ENCODE measurements around the gene SPN. TPM values are rescaled to one million over a fixed set of nuclear protein-coding genes. Genes with fewer than 3 reads are reported as not detected.

SPN gene
- total and polyA plus RNA-seq, 2 donors (not counting 1 experiment from before 2014, with no cell fraction given): 0.01 TPM; not detected in 1

DNA sequence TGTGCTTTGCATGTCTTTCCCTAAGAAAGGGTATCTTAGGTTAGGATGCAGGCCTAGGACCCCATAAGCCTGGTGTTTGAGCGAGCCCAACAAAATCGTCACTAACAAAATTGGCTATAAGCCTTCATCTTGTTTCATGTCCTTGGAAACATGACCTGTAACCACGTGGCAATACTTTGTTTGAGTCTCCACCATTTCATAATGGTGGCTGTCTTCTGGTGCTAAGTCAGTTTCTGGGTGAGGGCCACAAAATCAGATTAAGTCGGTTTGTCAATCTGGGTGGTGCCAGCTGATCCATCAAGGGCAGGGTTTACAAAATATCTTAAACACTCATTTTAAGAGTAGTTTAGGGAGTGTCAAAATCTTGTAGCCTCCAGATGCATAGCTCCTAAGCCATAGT is 49.8 kb downstream of the SPN start:
- H3K27me3 ChIP-seq (ENCODE audit: control insufficient read depth, insufficient read depth, low read length): peaks cover 4% of the 10 kb centered on the region
- H3K4me1 ChIP-seq (ENCODE audit: control insufficient read depth, extremely low read depth, insufficient read depth, low read length): no peaks in the 10 kb centered on the region
- H3K4me2 ChIP-seq (ENCODE audit: extremely low read depth, insufficient read depth, low read length): no peak overlapping the region
- no peak overlapping the region for H3K27ac ChIP-seq (ENCODE audit: insufficient read depth, low read length)
- TF ChIP-seq, protein P1, sequence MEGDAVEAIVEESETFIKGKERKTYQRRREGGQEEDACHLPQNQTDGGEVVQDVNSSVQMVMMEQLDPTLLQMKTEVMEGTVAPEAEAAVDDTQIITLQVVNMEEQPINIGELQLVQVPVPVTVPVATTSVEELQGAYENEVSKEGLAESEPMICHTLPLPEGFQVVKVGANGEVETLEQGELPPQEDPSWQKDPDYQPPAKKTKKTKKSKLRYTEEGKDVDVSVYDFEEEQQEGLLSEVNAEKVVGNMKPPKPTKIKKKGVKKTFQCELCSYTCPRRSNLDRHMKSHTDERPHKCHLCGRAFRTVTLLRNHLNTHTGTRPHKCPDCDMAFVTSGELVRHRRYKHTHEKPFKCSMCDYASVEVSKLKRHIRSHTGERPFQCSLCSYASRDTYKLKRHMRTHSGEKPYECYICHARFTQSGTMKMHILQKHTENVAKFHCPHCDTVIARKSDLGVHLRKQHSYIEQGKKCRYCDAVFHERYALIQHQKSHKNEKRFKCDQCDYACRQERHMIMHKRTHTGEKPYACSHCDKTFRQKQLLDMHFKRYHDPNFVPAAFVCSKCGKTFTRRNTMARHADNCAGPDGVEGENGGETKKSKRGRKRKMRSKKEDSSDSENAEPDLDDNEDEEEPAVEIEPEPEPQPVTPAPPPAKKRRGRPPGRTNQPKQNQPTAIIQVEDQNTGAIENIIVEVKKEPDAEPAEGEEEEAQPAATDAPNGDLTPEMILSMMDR (conservative IDR thresholded peaks at IDR 0.05 in 1 of 2, IDR thresholded peaks at IDR 0.05 in 1 of 2; ENCODE audit: low read depth in 1 of 2, low read length in 2 of 2): no peak
- TF ChIP-seq EZH2 (IDR thresholded peaks at IDR 0.05; ENCODE audit: low read length, missing control alignments): no peak
- no peak overlapping the region for H2AFZ ChIP-seq (ENCODE audit: low read length)
- no peak overlapping the region for H3K4me3 ChIP-seq (replicated peaks in 1 of 4; ENCODE audit: control extremely low read depth in 1 of 4, insufficient read depth in 1 of 4, low read depth in 3 of 4, low read length in 4 of 4)
- DNase-seq (ENCODE audit: low read depth in 2 of 2): no peak
- H3K79me2 ChIP-seq (ENCODE audit: control insufficient read depth, insufficient read depth, low read length): no peaks in the 10 kb centered on the region
- no peaks in the 10 kb centered on the region for H4K20me1 ChIP-seq (ENCODE audit: control insufficient read depth, extremely low read depth, insufficient read depth, low read length)
- H3K36me3 ChIP-seq (ENCODE audit: control insufficient read depth, insufficient read depth, low read length): no peaks in the 10 kb centered on the region
- no peak overlapping the region for H3K9ac ChIP-seq (ENCODE audit: insufficient read depth, low read length)
- no peaks in the 10 kb centered on the region for H3K9me3 ChIP-seq (ENCODE audit: control insufficient read depth, insufficient read depth, low read depth, low read length)

DNA sequence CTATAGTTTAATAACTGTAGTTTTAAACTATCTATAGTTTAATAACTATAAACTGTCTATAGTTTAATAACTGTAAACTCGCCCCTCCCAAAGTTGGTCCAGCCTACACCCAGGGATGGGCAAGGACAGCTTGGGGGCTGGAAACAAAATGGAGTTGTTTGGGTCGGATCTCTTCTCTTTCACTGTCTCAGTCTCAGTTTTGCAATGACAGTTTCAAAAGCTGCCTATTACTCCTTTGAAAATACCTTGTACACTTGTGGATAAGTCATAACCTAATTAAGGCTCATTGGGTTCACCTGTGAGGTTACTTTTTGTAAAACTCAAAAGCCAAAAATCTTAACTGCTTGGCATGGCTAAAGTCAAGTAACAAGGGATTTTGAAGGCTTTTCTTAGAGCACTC is 51.3 kb downstream of the SPN start:
- H2AFZ ChIP-seq (ENCODE audit: low read length): no peak overlapping the region
- H3K4me3 ChIP-seq (replicated peaks in 1 of 4; ENCODE audit: control extremely low read depth in 1 of 4, insufficient read depth in 1 of 4, low read depth in 3 of 4, low read length in 4 of 4): no peak overlapping the region
- no peaks in the 10 kb centered on the region for H3K36me3 ChIP-seq (ENCODE audit: control insufficient read depth, insufficient read depth, low read length)
- H3K4me1 ChIP-seq (ENCODE audit: control insufficient read depth, extremely low read depth, insufficient read depth, low read length): no peaks in the 10 kb centered on the region
- peaks cover 4% of the 10 kb centered on the region for H3K27me3 ChIP-seq (ENCODE audit: control insufficient read depth, insufficient read depth, low read length)
- no peaks in the 10 kb centered on the region for H3K9me3 ChIP-seq (ENCODE audit: control insufficient read depth, insufficient read depth, low read depth, low read length)
- H3K79me2 ChIP-seq (ENCODE audit: control insufficient read depth, insufficient read depth, low read length): no peaks in the 10 kb centered on the region
- H3K9ac ChIP-seq (ENCODE audit: insufficient read depth, low read length): no peak overlapping the region
- no peak overlapping the region for H3K27ac ChIP-seq (ENCODE audit: insufficient read depth, low read length)
- DNase-seq (ENCODE audit: low read depth in 2 of 2): no peak
- TF ChIP-seq, protein P1 (conservative IDR thresholded peaks at IDR 0.05 in 1 of 2, IDR thresholded peaks at IDR 0.05 in 1 of 2; ENCODE audit: low read depth in 1 of 2, low read length in 2 of 2): no peak
- TF ChIP-seq EZH2 (IDR thresholded peaks at IDR 0.05; ENCODE audit: low read length, missing control alignments): no peak
- no peak overlapping the region for H3K4me2 ChIP-seq (ENCODE audit: extremely low read depth, insufficient read depth, low read length)
- no peaks in the 10 kb centered on the region for H4K20me1 ChIP-seq (ENCODE audit: control insufficient read depth, extremely low read depth, insufficient read depth, low read length)

DNA sequence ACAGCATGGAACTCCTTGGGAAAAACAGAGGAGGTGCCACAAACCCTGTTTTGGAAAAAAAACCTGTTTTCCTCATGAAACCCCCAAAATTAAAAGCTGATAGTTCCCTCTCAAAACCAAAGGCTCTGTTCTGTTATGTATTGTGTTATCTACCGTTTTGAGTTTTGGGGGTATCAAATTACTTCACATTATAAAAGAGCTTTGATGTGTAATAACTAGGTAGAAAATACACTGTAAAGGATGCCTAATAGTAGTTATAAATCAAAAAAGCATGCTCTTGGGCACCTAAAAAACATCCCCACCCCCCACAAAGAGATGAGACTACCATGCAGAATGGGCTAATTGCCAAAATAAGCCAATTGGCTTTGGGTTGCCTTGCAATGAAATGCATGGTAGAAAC is 51.9 kb downstream of the SPN start:
- DNase-seq (ENCODE audit: low read depth in 2 of 2): no peak
- Histone ChIP-seq H3K9me3 (ENCODE audit: control insufficient read depth, insufficient read depth, low read depth, low read length) (no peaks in the 10 kb centered on the region), H3K9ac (ENCODE audit: insufficient read depth, low read length) (no peak overlapping the region), H3K27me3 (ENCODE audit: control insufficient read depth, insufficient read depth, low read length) (peaks cover 4% of the 10 kb centered on the region), H2AFZ (ENCODE audit: low read length) (no peak overlapping the region), H3K27ac (ENCODE audit: insufficient read depth, low read length) (no peak overlapping the region), H3K4me1 (ENCODE audit: control insufficient read depth, extremely low read depth, insufficient read depth, low read length) (no peaks in the 10 kb centered on the region), H3K79me2 (ENCODE audit: control insufficient read depth, insufficient read depth, low read length) (no peaks in the 10 kb centered on the region), H4K20me1 (ENCODE audit: control insufficient read depth, extremely low read depth, insufficient read depth, low read length) (no peaks in the 10 kb centered on the region), H3K4me3 (replicated peaks in 1 of 4; ENCODE audit: control extremely low read depth in 1 of 4, insufficient read depth in 1 of 4, low read depth in 3 of 4, low read length in 4 of 4) (no peak overlapping the region), H3K4me2 (ENCODE audit: extremely low read depth, insufficient read depth, low read length) (no peak overlapping the region), H3K36me3 (ENCODE audit: control insufficient read depth, insufficient read depth, low read length) (no peaks in the 10 kb centered on the region)
- TF ChIP-seq, protein P1 (conservative IDR thresholded peaks at IDR 0.05 in 1 of 2, IDR thresholded peaks at IDR 0.05 in 1 of 2; ENCODE audit: low read depth in 1 of 2, low read length in 2 of 2): no peak
- no peak for TF ChIP-seq EZH2 (IDR thresholded peaks at IDR 0.05; ENCODE audit: low read length, missing control alignments)
